HepG2 (cell line): Measurements from ENCODE around the gene FPGS. TPM values are rescaled to one million over a fixed set of nuclear protein-coding genes. Genes with fewer than 3 reads are reported as not detected.

Experiments used
- ARNT2 ChIP-seq: sonication (generic); formaldehyde crosslinking; IDR thresholded peaks from 2 replicates; pipeline ENCODE4 v1.8.0; 2022; ENCODE audit warnings: mild to moderate bottlenecking, low read depth, missing genetic modification reagents, moderate library complexity
- BATF2 ChIP-seq: sonication (generic); formaldehyde crosslinking; IDR thresholded peaks from 2 replicates; pipeline ENCODE4 v1.8.0; 2022; ENCODE audit warnings: mild to moderate bottlenecking, missing genetic modification reagents, moderate library complexity
- ETV6 ChIP-seq: sonication (generic); formaldehyde crosslinking; conservative IDR thresholded peaks from 2 replicates; pipeline ENCODE4 v1.4.0; 2020; ENCODE audit warnings: missing genetic modification reagents
- EZH2 ChIP-seq: conservative IDR thresholded peaks from 2 replicates; pipeline ENCODE4 v1.6.1; 2012; ENCODE audit warnings: mild to moderate bottlenecking, low read depth, low read length, moderate library complexity
- GTF3A ChIP-seq: sonication (generic); formaldehyde crosslinking; conservative IDR thresholded peaks from 2 replicates; pipeline ENCODE4 v1.4.0; 2020; ENCODE audit warnings: mild to moderate bottlenecking, missing genetic modification reagents
- HNRNPLL ChIP-seq: fragments of 200-400 bp; formaldehyde crosslinking; IDR thresholded peaks from 2 replicates; pipeline ENCODE4 v1.6.1; 2017; ENCODE audit warnings: mild to moderate bottlenecking, low read depth, low read length; ENCODE audit not compliant: poor library complexity, severe bottlenecking
- HOMEZ ChIP-seq: IDR thresholded peaks from 2 replicates; pipeline ENCODE4 v1.6.1; 2016; ENCODE audit warnings: low read depth
- KDM6A ChIP-seq: IDR thresholded peaks from 2 replicates; pipeline ENCODE4 v1.6.1; 2016; ENCODE audit warnings: low read depth
- MLXIP ChIP-seq: sonication (generic); formaldehyde crosslinking; IDR thresholded peaks from 2 replicates; pipeline ENCODE4 v1.9.0; 2021; ENCODE audit warnings: missing genetic modification reagents, borderline replicate concordance
- MXD4 ChIP-seq: IDR thresholded peaks from 2 replicates; pipeline ENCODE4 v1.6.1; 2016; ENCODE audit warnings: mild to moderate bottlenecking, missing biosample characterization, missing genetic modification reagents
- MXI1 ChIP-seq: IDR thresholded peaks from 3 replicates; pipeline ENCODE4 v1.6.1; 2012; ENCODE audit warnings: low read depth, low read length, inconsistent platforms, borderline replicate concordance
- NFE2L2 ChIP-seq: fragments of 150-350 bp; IDR thresholded peaks from 2 replicates; pipeline ENCODE4 v1.6.1; 2014; ENCODE audit warnings: low read length
- NFKB2 ChIP-seq: sonication (generic); formaldehyde crosslinking; IDR thresholded peaks from 2 replicates; pipeline ENCODE4 v1.4.0; 2020; ENCODE audit warnings: missing genetic modification reagents, borderline replicate concordance
- PPARG ChIP-seq: conservative IDR thresholded peaks from 2 replicates; pipeline ENCODE4 v1.6.1; 2016; ENCODE audit warnings: missing biosample characterization, missing genetic modification reagents
- RFX5 ChIP-seq: IDR thresholded peaks from 2 replicates; pipeline ENCODE4 v1.6.1; 2011; ENCODE audit warnings: low read depth, low read length, improper control_type of control experiment
- TBP ChIP-seq: sonication (generic); formaldehyde crosslinking; IDR thresholded peaks from 2 replicates; pipeline ENCODE4 v1.5.0; 2020; ENCODE audit warnings: missing genetic modification reagents
- ZFP41 ChIP-seq: sonication (generic); formaldehyde crosslinking; IDR thresholded peaks from 2 replicates; pipeline ENCODE4 v1.4.0; 2020; ENCODE audit warnings: mild to moderate bottlenecking, missing genetic modification reagents, borderline replicate concordance
- ZNF615 ChIP-seq: sonication (generic); formaldehyde crosslinking; IDR thresholded peaks from 2 replicates; pipeline ENCODE4 v1.5.0; 2020; ENCODE audit warnings: mild to moderate bottlenecking, missing genetic modification reagents, borderline replicate concordance
- ZNF713 ChIP-seq: sonication (generic); formaldehyde crosslinking; IDR thresholded peaks from 2 replicates; pipeline ENCODE4 v1.4.0; 2020; ENCODE audit warnings: mild to moderate bottlenecking, missing genetic modification reagents
- ZNF768 ChIP-seq: sonication (generic); formaldehyde crosslinking; IDR thresholded peaks from 2 replicates; pipeline ENCODE4 v1.4.0; 2020; ENCODE audit warnings: missing genetic modification reagents
- ZZZ3 ChIP-seq: sonication (generic); formaldehyde crosslinking; IDR thresholded peaks from 2 replicates; pipeline ENCODE4 v1.4.0; 2020; ENCODE audit warnings: missing genetic modification reagents, mild to moderate bottlenecking, borderline replicate concordance
- polyA plus RNA-seq, 8 experiments: library from polyadenylated mRNA; depleted of rRNA in 3 of 8; stranded (reverse) in 7 of 8; unstranded in 1 of 8; fragments of >200 nt; fragmentation: Illumina TruSeq in 4 of 8; extraction: Trizol in 4 of 8; gene quantifications; 2 replicates each; pipeline versions ENCODE4 v1.2.1 to v1.2.3, GENCODE V29; 2011 to 2016; ENCODE audit warnings: low read depth in 4 of 8, missing spikeins in 1 of 8, mixed read lengths in 1 of 8; ENCODE audit not compliant: insufficient read depth in 1 of 8
- total RNA-seq, 5 experiments: library from RNA; depleted of rRNA; stranded (reverse); fragments of >200 nt; fragmentation: Illumina TruSeq; extraction: Trizol; gene quantifications; 2 replicates each; pipeline ENCODE4 v1.2.3, GENCODE V29; 2016; ENCODE audit warnings: low read depth in 1 of 5
- TF ChIP-seq, protein P1 (sequence below): sonication (generic); formaldehyde crosslinking; IDR thresholded peaks from 2 replicates; pipeline ENCODE4 v1.8.1; 2023; ENCODE audit warnings: mild to moderate bottlenecking, missing genetic modification reagents
- TF ChIP-seq, protein P2 (sequence below): sonication (generic); formaldehyde crosslinking; conservative IDR thresholded peaks from 2 replicates; pipeline ENCODE4 v1.4.0; 2020; ENCODE audit warnings: missing genetic modification reagents

FPGS gene
- total and polyA plus RNA-seq, 2 of the 13 experiments (the other 11 are each of a cell fraction or from before 2014, with no cell fraction given), result 35.6 to 36.8 TPM

GRCh38 chr9:127802576-127803443 is at the start of gene FPGS (continued):
- TF ChIP-seq MLXIP (CRISPR knock-in tag) (no peak), TBP (CRISPR knock-in tag) (0 out of 2 replicates have a peak, but pooled peaks have one; percentile 34), PPARG (CRISPR knock-in tag) (no peak), GTF3A (no peak; the same call in 1 of the 2 replicates), ETV6 (peak; percentile 65; the same call in 1 of the 2 replicates), KDM6A (CRISPR knock-in tag) (no peak), ARNT2 (CRISPR knock-in tag) (peak; percentile 73; the same call in 1 of the 2 replicates), HOMEZ (CRISPR knock-in tag) (no peak), MXD4 (CRISPR knock-in tag) (peak; percentile 97), ZNF768 (0 out of 2 replicates have a peak, but pooled peaks have one; percentile 16), NFKB2 (CRISPR knock-in tag) (no peak), ZZZ3 (CRISPR knock-in tag) (peak; percentile 45; the same call in 1 of the 2 replicates), ZNF615 (CRISPR knock-in tag) (no peak), EZH2 (no peak), MXI1 (peak; percentile 88; the same call in 1 of the 3 replicates), BATF2 (CRISPR knock-in tag) (no peak), HNRNPLL (peak; percentile 58), NFE2L2 (no peak), RFX5 (no peak), ZNF713 (CRISPR knock-in tag) (no peak), ZFP41 (CRISPR knock-in tag) (no peak)
- TF ChIP-seq, protein P1, sequence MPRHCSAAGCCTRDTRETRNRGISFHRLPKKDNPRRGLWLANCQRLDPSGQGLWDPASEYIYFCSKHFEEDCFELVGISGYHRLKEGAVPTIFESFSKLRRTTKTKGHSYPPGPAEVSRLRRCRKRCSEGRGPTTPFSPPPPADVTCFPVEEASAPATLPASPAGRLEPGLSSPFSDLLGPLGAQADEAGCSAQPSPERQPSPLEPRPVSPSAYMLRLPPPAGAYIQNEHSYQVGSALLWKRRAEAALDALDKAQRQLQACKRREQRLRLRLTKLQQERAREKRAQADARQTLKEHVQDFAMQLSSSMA (CRISPR knock-in tag), result no peak
- TF ChIP-seq, protein P2, sequence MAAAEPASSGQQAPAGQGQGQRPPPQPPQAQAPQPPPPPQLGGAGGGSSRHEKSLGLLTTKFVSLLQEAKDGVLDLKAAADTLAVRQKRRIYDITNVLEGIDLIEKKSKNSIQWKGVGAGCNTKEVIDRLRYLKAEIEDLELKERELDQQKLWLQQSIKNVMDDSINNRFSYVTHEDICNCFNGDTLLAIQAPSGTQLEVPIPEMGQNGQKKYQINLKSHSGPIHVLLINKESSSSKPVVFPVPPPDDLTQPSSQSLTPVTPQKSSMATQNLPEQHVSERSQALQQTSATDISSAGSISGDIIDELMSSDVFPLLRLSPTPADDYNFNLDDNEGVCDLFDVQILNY (CRISPR knock-in tag), result no peak; the same call in 1 of the 2 replicates
